HCT116 (cell line): Measurements from ENCODE around the gene TRIM67. TPM values are rescaled to one million over a fixed set of nuclear protein-coding genes. Genes with fewer than 3 reads are reported as not detected.

Experiments used
- ATAC-seq: fragments of 200-7000 bp; cut with Tn5 transposase; 2 replicates; pipeline ENCODE4 v1.9.1; 2020; ENCODE audit warnings: mild to moderate bottlenecking, moderate library complexity
- BruUV-seq: library from RNA; stranded (reverse); fragments of 400-500 nt; replicated peaks from 2 replicates; lab custom pipeline; 2021; lab: Mats Ljungman, UMichigan
- CTCF ChIA-PET: fragments of 300-600 bp; sonication (Branson Sonifier 250); formaldehyde crosslinking; loops from one replicate; lab custom pipeline; 2021; ENCODE audit warnings: antibody characterized with exemption; lab: Charles Lee
- POLR2A ChIA-PET: fragments of 300-600, 350-600 bp; sonication (Branson Sonifier 250); formaldehyde crosslinking; loops from one replicate; lab custom pipeline; 2021; ENCODE audit warnings: antibody characterized with exemption; lab: Charles Lee
- RAD21 ChIA-PET, 2 experiments: fragments of 300-600 bp; sonication (Branson Sonifier 250); formaldehyde crosslinking; loops; one replicate each; lab custom pipeline; 2023; ENCODE audit warnings: low total read pairs in 2 of 2; ENCODE audit not compliant: uncharacterized antibody in 2 of 2, unreplicated experiment in 2 of 2, low non-redundant PET in 1 of 2; lab: Charles Lee
- DNase-seq: peaks from one replicate; pipeline ENCODE4 v3.0.0-alpha.2; 2010; ENCODE audit warnings: low read depth, low spot score
- H2AFZ ChIP-seq: fragments of 200-600 bp; shearing (Covaris generic), sonication (generic); 2 replicates; pipeline ENCODE4 v1.6.1; 2017; ENCODE audit warnings: low read depth, mixed run types, mixed read lengths, antibody characterized with exemption, low read length; ENCODE audit not compliant: poor library complexity, severe bottlenecking
- H3K27ac ChIP-seq: 2 replicates; pipeline ENCODE4 v1.5.1; 2012; ENCODE audit warnings: low read depth, low read length
- H3K27me3 ChIP-seq: fragments of 200-600 bp; sonication (generic); 2 replicates; pipeline ENCODE4 v1.6.1; 2016; ENCODE audit warnings: mixed run types, low read length, mixed read lengths; ENCODE audit not compliant: insufficient read depth
- H3K36me3 ChIP-seq, 2 experiments: fragments of 200-500 bp in 1 of 2; fragments of 200-600 bp in 1 of 2; sonication (Bioruptor generic) in 1 of 2; sonication (generic) in 1 of 2; 2 replicates each; pipeline versions ENCODE4 v1.5.1 to v1.6.1; 2014 to 2016; ENCODE audit warnings: low read length in 2 of 2, inconsistent platforms in 1 of 2, mixed read lengths in 1 of 2, mixed run types in 1 of 2; ENCODE audit not compliant: insufficient read depth in 2 of 2, control insufficient read depth in 1 of 2
- H3K4me1 ChIP-seq, 2 experiments: fragments of 200-600 bp in 1 of 2; sonication (generic) in 1 of 2; 2 replicates each; pipeline versions ENCODE4 v1.5.1 to v1.6.1; 2012 to 2017; ENCODE audit warnings: low read length in 2 of 2, inconsistent platforms in 1 of 2, mild to moderate bottlenecking in 1 of 2, mixed read lengths in 1 of 2, mixed run types in 1 of 2, moderate library complexity in 1 of 2; ENCODE audit not compliant: insufficient read depth in 2 of 2, control insufficient read depth in 1 of 2
- H3K4me2 ChIP-seq: fragments of 200-600 bp; sonication (generic); 2 replicates; pipeline ENCODE4 v1.6.1; 2017; ENCODE audit warnings: mixed run types, low read length, mixed read lengths
- H3K4me3 ChIP-seq, 2 experiments: fragments of 200-600 bp in 1 of 2; sonication (generic) in 1 of 2; replicated peaks in 1 of 2; 2 replicates each; pipeline ENCODE4 v1.5.1; 2011 to 2016; ENCODE audit warnings: low read length in 2 of 2, control low read depth in 1 of 2, low read depth in 1 of 2, mild to moderate bottlenecking in 1 of 2, mixed read lengths in 1 of 2, mixed run types in 1 of 2
- H3K79me2 ChIP-seq: fragments of 200-600 bp; sonication (generic); 2 replicates; pipeline ENCODE4 v1.6.1; 2017; ENCODE audit warnings: mild to moderate bottlenecking, mixed run types, low read length, moderate library complexity, mixed read lengths; ENCODE audit not compliant: insufficient read depth
- H3K9ac ChIP-seq: fragments of 200-600 bp; sonication (generic); 2 replicates; pipeline ENCODE4 v1.6.1; 2016; ENCODE audit warnings: low read length, mixed read lengths
- H3K9me2 ChIP-seq: fragments of 200-600 bp; sonication (generic), shearing (Covaris generic); 2 replicates; pipeline ENCODE4 v1.6.1; 2017; ENCODE audit warnings: mixed run types, mild to moderate bottlenecking, moderate library complexity; ENCODE audit not compliant: insufficient read depth
- H3K9me3 ChIP-seq, 2 experiments: fragments of 200-500 bp in 1 of 2; fragments of 200-600 bp in 1 of 2; sonication (Bioruptor generic) in 1 of 2; sonication (generic) in 1 of 2; 2 replicates each; pipeline ENCODE4 v1.6.1; 2014 to 2017; ENCODE audit warnings: low read length in 2 of 2, mixed read lengths in 2 of 2, inconsistent platforms in 1 of 2, low read depth in 1 of 2, mild to moderate bottlenecking in 1 of 2, mixed run types in 1 of 2, moderate library complexity in 1 of 2; ENCODE audit not compliant: control insufficient read depth in 1 of 2, insufficient read depth in 1 of 2
- H4K20me1 ChIP-seq: fragments of 200-600 bp; sonication (generic), shearing (Covaris generic); 2 replicates; pipeline ENCODE4 v1.6.1; 2017; ENCODE audit warnings: mixed run types, mild to moderate bottlenecking, moderate library complexity; ENCODE audit not compliant: insufficient read depth
- CEBPB ChIP-seq: IDR thresholded peaks from 2 replicates; pipeline ENCODE4 v1.6.1; 2012; ENCODE audit warnings: low read depth
- CTCF ChIP-seq, 3 experiments: fragments of 200-600 bp in 1 of 3; sonication (generic) in 1 of 3; IDR thresholded peaks in 2 of 3; conservative IDR thresholded peaks in 1 of 3; 2 replicates each; pipeline ENCODE4 v1.5.1; 2012 to 2017; ENCODE audit warnings: low read depth in 2 of 3, low read length in 2 of 3, antibody characterized with exemption in 1 of 3, borderline replicate concordance in 1 of 3, control low read depth in 1 of 3, mild to moderate bottlenecking in 1 of 3, mixed read lengths in 1 of 3, mixed run types in 1 of 3, moderate library complexity in 1 of 3; ENCODE audit not compliant: insufficient read depth in 1 of 3
- POLR2A ChIP-seq: IDR thresholded peaks from 2 replicates; pipeline ENCODE4 v1.7.0; 2011; ENCODE audit warnings: borderline replicate concordance; ENCODE audit not compliant: insufficient read depth, insufficient read length; ENCODE audit errors: extremely low read depth
- POLR2AphosphoS5 ChIP-seq: IDR thresholded peaks from 2 replicates; pipeline ENCODE4 v1.6.1; 2011; ENCODE audit warnings: mild to moderate bottlenecking, low read depth, low read length, moderate library complexity
- RAD21 ChIP-seq: IDR thresholded peaks from 2 replicates; pipeline ENCODE4 v1.6.1; 2012; ENCODE audit warnings: low read depth, mild to moderate bottlenecking
- SIN3A ChIP-seq: IDR thresholded peaks from 2 replicates; pipeline ENCODE4 v1.6.1; 2012; ENCODE audit warnings: low read depth
- SRF ChIP-seq: IDR thresholded peaks from 2 replicates; pipeline ENCODE4 v1.6.1; 2012; ENCODE audit warnings: low read depth
- TCF7L2 ChIP-seq: IDR thresholded peaks from 2 replicates; pipeline ENCODE4 v1.7.0; 2011; ENCODE audit warnings: borderline replicate concordance, inconsistent platforms; ENCODE audit not compliant: insufficient read depth, insufficient read length; ENCODE audit errors: extremely low read depth
- YY1 ChIP-seq: IDR thresholded peaks from 2 replicates; pipeline ENCODE4 v1.6.1; 2011; ENCODE audit warnings: low read length, low read depth, moderate library complexity, mild to moderate bottlenecking; ENCODE audit not compliant: insufficient replicate concordance; ENCODE audit errors: extremely low read depth
- ZNF274 ChIP-seq: fragments of 200-500 bp; sonication (Bioruptor generic); IDR thresholded peaks from 2 replicates; pipeline ENCODE4 v1.6.1; 2014; ENCODE audit warnings: mild to moderate bottlenecking, low read depth, low read length, inconsistent platforms
- intact Hi-C: fragments of 100-400 bp; cut with micrococcal nuclease; formaldehyde crosslinking; loops from 2 replicates; pipeline ENCODE4 v1.10.0; 2022
- total RNA-seq: library from RNA; stranded (reverse); gene quantifications from one replicate; pipeline ENCODE4 v1.2.1, GENCODE V29; 2021; ENCODE audit not compliant: unreplicated experiment
- TF ChIP-seq, protein P1 (sequence below): IDR thresholded peaks from 2 replicates; pipeline ENCODE4 v1.6.1; 2012

The TRIM67 gene
- total RNA-seq, 1 experiment from 2014 or later: 0.02 TPM

DNA sequence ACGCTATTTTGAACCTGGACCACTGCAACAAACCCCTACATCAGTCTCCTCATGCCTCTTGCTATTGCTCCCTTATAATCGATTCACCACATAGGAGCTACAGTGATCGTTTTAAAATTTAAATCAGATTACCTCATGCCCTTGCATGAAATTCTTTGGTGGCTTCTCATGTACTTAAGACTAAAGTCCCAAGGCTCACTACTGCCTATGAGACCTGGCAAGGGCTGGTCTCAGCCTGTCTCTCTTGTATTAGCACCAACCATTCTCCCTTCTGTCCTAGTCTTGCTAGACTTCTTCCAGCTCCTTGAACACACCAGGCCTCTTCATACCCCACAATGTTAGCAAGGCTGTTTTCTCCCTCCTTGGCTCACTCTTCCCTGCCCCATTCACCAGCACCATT is 72.6 kb downstream of the TRIM67 start:
- H3K4me2 ChIP-seq: peak overlapping the region; percentile 49
- H3K27me3 ChIP-seq: no peaks in the 10 kb centered on the region
- H3K9ac ChIP-seq: no peak overlapping the region
- BruUV-seq: no TSS peak
- ChIA-PET POLR2A (no interaction called here), RAD21 (no interaction called here), CTCF (no interaction called here)
- ATAC-seq (peak; percentile 39), DNase-seq (no peak)
- peaks cover 24 to 47% of the 10 kb centered on the region in 2 experiments for H3K4me1 ChIP-seq
- H3K9me2 ChIP-seq: no peaks in the 10 kb centered on the region
- no peak overlapping the region for H3K4me3 ChIP-seq
- H3K9me3 ChIP-seq: no peaks in the 10 kb centered on the region
- H3K36me3 ChIP-seq: peaks cover 11 to 13% of the 10 kb centered on the region in 2 experiments
- no peaks in the 10 kb centered on the region for H4K20me1 ChIP-seq
- intact Hi-C loops: no loop called here
- H3K79me2 ChIP-seq: peaks cover 36% of the 10 kb centered on the region
- no peak overlapping the region for H2AFZ ChIP-seq
- TF ChIP-seq CTCF (IDR thresholded peaks at IDR 0.05 in 2 of 3, conservative IDR thresholded peaks at IDR 0.05 in 1 of 3; ENCODE audit: borderline replicate concordance in 1 of 3, insufficient read depth in 1 of 3, low read depth in 2 of 3, low read length in 2 of 3) (no peak), CEBPB (no peak), RAD21 (no peak), SIN3A (no peak), TCF7L2 (no peak), POLR2A (no peak)
- H3K27ac ChIP-seq: peak overlapping the region; percentile 77

DNA sequence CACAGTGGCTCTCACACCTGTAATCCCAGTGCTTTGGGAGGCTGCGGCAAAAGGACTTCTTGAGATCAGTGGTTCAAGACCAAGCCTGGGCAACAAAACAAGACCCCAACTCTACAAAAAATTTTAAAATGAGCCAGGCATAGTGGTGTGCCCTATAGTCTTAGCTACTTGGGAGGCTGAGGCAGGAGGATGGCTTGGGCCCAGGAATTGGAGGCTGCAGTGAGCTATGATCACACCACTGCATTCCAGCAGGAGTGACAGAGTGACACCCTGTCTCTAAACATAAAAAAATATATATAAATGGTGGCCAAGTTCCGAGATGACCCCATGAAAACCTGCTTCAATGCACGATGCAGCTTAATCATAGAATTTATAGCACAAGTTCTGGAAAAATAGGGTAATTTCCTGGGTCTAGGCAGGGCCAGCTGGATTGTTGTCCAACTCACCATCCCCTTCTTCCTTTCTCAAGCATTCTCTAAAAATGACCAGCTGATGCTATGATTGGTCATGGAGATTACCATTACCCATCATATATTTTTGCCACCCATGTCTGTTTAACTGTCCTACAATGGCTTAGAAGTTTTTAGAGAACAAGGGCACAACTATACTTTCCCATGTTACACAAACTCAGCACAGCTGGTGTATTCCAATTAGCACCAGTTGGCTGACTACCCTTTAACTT is 73.8 kb downstream of the TRIM67 start:
- no peak for DNase-seq
- BruUV-seq: no TSS peak
- RAD21 ChIA-PET: no interaction called here
- POLR2A ChIA-PET: no interaction called here
- no peaks in the 10 kb centered on the region for H3K27me3 ChIP-seq
- no peak overlapping the region for H3K9ac ChIP-seq
- H3K79me2 ChIP-seq: peaks cover 40% of the 10 kb centered on the region
- H3K4me3 ChIP-seq: no peak overlapping the region
- H3K9me2 ChIP-seq: no peaks in the 10 kb centered on the region
- H3K27ac ChIP-seq: peak overlapping the region; percentile 77; the same call in 1 of the 2 replicates
- H4K20me1 ChIP-seq: no peaks in the 10 kb centered on the region
- no peaks in the 10 kb centered on the region for H3K9me3 ChIP-seq
- peaks cover 11 to 13% of the 10 kb centered on the region in 2 experiments for H3K36me3 ChIP-seq
- peaks cover 31 to 48% of the 10 kb centered on the region in 2 experiments for H3K4me1 ChIP-seq
- H2AFZ ChIP-seq: no peak overlapping the region
- CTCF ChIA-PET: no interaction called here
- H3K4me2 ChIP-seq: no peak overlapping the region
- no peak for ATAC-seq
- intact Hi-C loops: no loop called here
- TF ChIP-seq POLR2AphosphoS5 (no peak), SRF (no peak), YY1 (no peak), CTCF (IDR thresholded peaks at IDR 0.05 in 2 of 3, conservative IDR thresholded peaks at IDR 0.05 in 1 of 3; ENCODE audit: borderline replicate concordance in 1 of 3, insufficient read depth in 1 of 3, low read depth in 2 of 3, low read length in 2 of 3) (no peak), ZNF274 (no peak)
- TF ChIP-seq, protein P1, sequence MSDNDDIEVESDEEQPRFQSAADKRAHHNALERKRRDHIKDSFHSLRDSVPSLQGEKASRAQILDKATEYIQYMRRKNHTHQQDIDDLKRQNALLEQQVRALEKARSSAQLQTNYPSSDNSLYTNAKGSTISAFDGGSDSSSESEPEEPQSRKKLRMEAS: no peak
